HG03045 (cell line): ENCODE results near the gene ARHGAP31.
A peak's percentile ranks its signal among the peaks of the same experiment; 100 is the strongest.

Experiments used
- ATAC-seq: cut with Tn5 transposase; IDR thresholded peaks from one replicate; pipeline ENCODE4 v1.9.1; 2021; ENCODE audit warnings: mild to moderate bottlenecking, moderate library complexity; ENCODE audit not compliant: unreplicated experiment

Gene ARHGAP31

GRCh38 chr3:119376758-119377157 is 82.6 kb downstream of the ARHGAP31 start:
- no peak for ATAC-seq

- ATAC-seq = no peak
Observed at GRCh38 chr3:119378259-119378803, 84.1 kb downstream of the ARHGAP31 start.

- ATAC-seq = no peak
Observed at GRCh38 chr3:119380697-119381096, 86.5 kb downstream of the ARHGAP31 start.

GRCh38 chr3:119382134-119382533 is 88.0 kb downstream of the ARHGAP31 start:
- ATAC-seq = no peak

- no peak for ATAC-seq
Observed at GRCh38 chr3:119388577-119388976, 94.4 kb downstream of the ARHGAP31 start.

- peak; percentile 82 for ATAC-seq
Observed at GRCh38 chr3:119395923-119396358, 101.8 kb downstream of the ARHGAP31 start.

- no peak for ATAC-seq
Observed at GRCh38 chr3:119396870-119397269, 102.7 kb downstream of the ARHGAP31 start.

GRCh38 chr3:119400466-119400865 is 106.3 kb downstream of the ARHGAP31 start:
- ATAC-seq = no peak

- no peak for ATAC-seq
Observed at GRCh38 chr3:119401069-119401468, 106.9 kb downstream of the ARHGAP31 start.

GRCh38 chr3:119401503-119402440 is 107.6 kb downstream of the ARHGAP31 start:
- peak; percentile 57 for ATAC-seq

GRCh38 chr3:119402791-119403190 is 108.6 kb downstream of the ARHGAP31 start:
- no peak for ATAC-seq

GRCh38 chr3:119403201-119403600 is 109.0 kb downstream of the ARHGAP31 start:
- no peak for ATAC-seq

- no peak for ATAC-seq
Observed at GRCh38 chr3:119405315-119405714, 111.1 kb downstream of the ARHGAP31 start.

GRCh38 chr3:119408243-119408950 is 114.2 kb downstream of the ARHGAP31 start:
- peak; percentile 64 for ATAC-seq

- no peak for ATAC-seq
Observed at GRCh38 chr3:119409844-119410243, 115.7 kb downstream of the ARHGAP31 start.

- ATAC-seq = no peak
Observed at GRCh38 chr3:119413603-119414280, 119.6 kb downstream of the ARHGAP31 start.

GRCh38 chr3:119416873-119417272 is 122.7 kb downstream of the ARHGAP31 start:
- ATAC-seq = no peak

- ATAC-seq = no peak
Observed at GRCh38 chr3:119417771-119418512, 123.8 kb downstream of the ARHGAP31 start.

- ATAC-seq = no peak
Observed at GRCh38 chr3:119418641-119419040, 124.5 kb downstream of the ARHGAP31 start.

- no peak for ATAC-seq
Observed at GRCh38 chr3:119420196-119420595, 126.0 kb downstream of the ARHGAP31 start.
